ENCODE measurements around the gene CPNE2.
"Not testable (repeated sequence)": the region's sequence is repeated elsewhere in the genome, so short reads cannot be mapped to it uniquely, and the experiment has no call there.

CPNE2 gene

GRCh38 chr16:57179215-57179828 lies 86.9 kb downstream of the CPNE2 start:
- DNase-seq, result no peak

- no peak for DNase-seq
Observed at GRCh38 chr16:57184113-57184512, 91.7 kb downstream of the CPNE2 start.

- no peak for DNase-seq
Observed at GRCh38 chr16:57184887-57185445, 92.6 kb downstream of the CPNE2 start.

- peak; percentile 61 for DNase-seq
Observed at GRCh38 chr16:57185446-57185944, 93.1 kb downstream of the CPNE2 start.

- DNase-seq, result peak; percentile 100
Observed at GRCh38 chr16:57185945-57186871, 93.8 kb downstream of the CPNE2 start, which contains the start of the genes PSME3IP1 and RSPRY1. Gene PSME3IP1, minus strand, starts transcription at chr16:57186039. Its CDS starts 12,185 bp downstream, at chr16:57173854. Gene RSPRY1, plus strand, starts transcription at chr16:57186329. Its CDS starts 18,330 bp downstream, at chr16:57204659.

- no peak for DNase-seq
Observed at GRCh38 chr16:57186872-57187854, 94.8 kb downstream of the CPNE2 start.

GRCh38 chr16:57187902-57188710 lies 95.7 kb downstream of the CPNE2 start:
- DNase-seq, result not testable (repeated sequence)

GRCh38 chr16:57188711-57189002 lies 96.3 kb downstream of the CPNE2 start:
- no peak for DNase-seq

GRCh38 chr16:57189527-57189926 lies 97.1 kb downstream of the CPNE2 start:
- not testable (repeated sequence) for DNase-seq

GRCh38 chr16:57190136-57190535 lies 97.8 kb downstream of the CPNE2 start:
- no peak for DNase-seq

GRCh38 chr16:57191056-57191571 lies 98.7 kb downstream of the CPNE2 start:
- no peak for DNase-seq

- DNase-seq, result peak; percentile 48
Observed at GRCh38 chr16:57192146-57192545, 99.8 kb downstream of the CPNE2 start.

- peak; percentile 78 for DNase-seq
Observed at GRCh38 chr16:57192720-57193486, 100.5 kb downstream of the CPNE2 start.

- peak; percentile 93 for DNase-seq
Observed at GRCh38 chr16:57194512-57194911, 102.1 kb downstream of the CPNE2 start.

- DNase-seq, result no peak
Observed at GRCh38 chr16:57196286-57196685, 103.9 kb downstream of the CPNE2 start.

GRCh38 chr16:57196753-57197152 lies 104.4 kb downstream of the CPNE2 start:
- DNase-seq, result no peak
